NCI-H748 treated with DMSO at 0.1 percent for 48 hours (cell line): Measurements from ENCODE around the gene RUNX1.
"Not testable (repeated sequence)": the region's sequence is repeated elsewhere in the genome, so short reads cannot be mapped to it uniquely, and the experiment has no call there.

Experiments
- DNase-seq: peaks from one replicate; lab custom pipeline; 2025; lab: John Stamatoyannopoulos, UW

Gene RUNX1

GRCh38 chr21:34969423-34970166, 79.5 kb downstream of the RUNX1 start:
- DNase-seq, result no peak

- DNase-seq, result no peak
Measured at GRCh38 chr21:34968414-34969333, 80.4 kb downstream of the RUNX1 start.

- no peak for DNase-seq
Measured at GRCh38 chr21:34967509-34968289, 81.4 kb downstream of the RUNX1 start.

GRCh38 chr21:34966881-34967280, 82.2 kb downstream of the RUNX1 start:
- not testable (repeated sequence) for DNase-seq

- no peak for DNase-seq
Measured at GRCh38 chr21:34965200-34966174, 83.6 kb downstream of the RUNX1 start.

- no peak for DNase-seq
Measured at GRCh38 chr21:34962586-34963222, 86.4 kb downstream of the RUNX1 start.

- DNase-seq, result no peak
Measured at GRCh38 chr21:34962136-34962535, 87.0 kb downstream of the RUNX1 start.

DNA sequence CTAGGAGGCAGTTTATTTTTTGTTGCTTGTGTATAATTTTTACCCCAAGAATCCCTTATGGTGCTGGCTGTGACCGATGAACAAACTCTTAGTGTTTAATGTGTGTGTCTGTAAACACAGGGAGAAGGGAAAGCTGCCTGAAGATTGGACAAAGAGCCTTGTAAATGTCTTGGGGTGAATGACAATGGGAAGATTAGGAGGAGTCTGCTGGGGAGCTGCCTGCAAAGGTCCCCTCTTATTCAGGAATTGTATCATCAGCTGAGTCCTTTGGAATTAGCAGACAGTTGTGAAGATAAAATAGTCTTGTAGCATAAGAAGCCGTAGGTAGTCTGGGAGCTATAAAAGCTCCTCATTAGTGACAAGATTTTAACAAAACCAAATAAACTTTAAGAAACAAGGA, 88.4 kb downstream of the RUNX1 start:
- DNase-seq, result no peak

DNA sequence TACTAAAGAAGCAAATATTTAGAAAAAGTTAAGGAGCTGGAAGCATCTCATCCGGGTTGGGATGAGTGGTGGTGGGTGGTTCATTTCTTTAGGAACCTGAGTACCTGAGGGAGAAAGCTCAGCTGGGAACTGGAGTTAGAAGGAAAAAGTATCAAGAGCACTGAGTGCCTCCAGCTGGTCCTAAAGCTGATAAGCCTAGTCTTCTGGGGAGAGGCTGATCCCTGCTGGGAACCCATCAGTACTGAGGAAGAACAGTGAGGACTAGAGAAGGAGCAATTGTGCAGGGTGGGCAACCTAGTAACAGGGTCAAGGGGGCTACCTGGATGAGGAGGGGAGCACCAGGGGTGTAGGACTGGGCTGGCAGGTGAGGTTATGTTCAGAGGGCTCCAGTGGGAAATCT, 89.5 kb downstream of the RUNX1 start:
- no peak for DNase-seq

DNA sequence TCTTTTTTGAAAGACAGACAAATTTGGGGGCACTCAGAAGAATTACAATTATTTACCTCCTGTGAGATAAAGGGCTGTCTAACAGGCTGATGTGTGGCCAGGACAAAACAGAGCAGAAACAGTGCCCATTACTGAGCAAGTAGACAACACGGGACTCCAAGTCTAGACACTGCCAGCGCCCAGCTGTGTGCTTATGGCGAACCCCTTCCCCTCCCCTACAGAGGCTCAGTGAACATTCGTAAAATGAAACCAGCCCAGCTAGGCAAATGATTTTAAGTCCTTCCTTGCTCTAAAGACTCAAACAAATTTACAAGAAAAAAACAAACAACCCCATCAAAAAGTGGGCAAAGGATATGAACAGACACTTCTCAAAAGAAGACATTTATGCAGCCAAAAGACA, 91.1 kb downstream of the RUNX1 start:
- DNase-seq, result no peak

GRCh38 chr21:34956416-34957316, 92.4 kb downstream of the RUNX1 start:
- DNase-seq, result no peak

DNA sequence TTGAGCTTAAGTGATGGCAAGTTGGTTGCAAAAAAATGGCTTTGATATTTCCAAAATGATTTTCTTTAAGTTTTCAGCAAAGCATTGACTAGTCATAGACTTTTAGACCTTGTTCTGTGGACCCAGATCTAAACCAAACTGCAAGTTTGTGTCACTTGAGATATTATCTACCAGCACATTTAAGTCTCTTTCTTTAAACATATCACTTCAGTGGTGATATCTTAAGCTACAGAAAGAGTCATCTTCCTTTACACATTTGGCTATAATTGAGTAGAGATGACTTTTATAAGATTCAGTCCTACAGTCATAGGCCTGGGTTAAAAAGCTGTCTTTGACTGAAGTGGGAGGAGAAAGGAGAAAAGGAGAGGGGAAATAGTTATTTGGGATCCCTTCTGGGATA, 95.2 kb downstream of the RUNX1 start:
- DNase-seq, result no peak

GRCh38 chr21:34952701-34953100, 96.4 kb downstream of the RUNX1 start:
- DNase-seq, result peak; percentile 74

DNA sequence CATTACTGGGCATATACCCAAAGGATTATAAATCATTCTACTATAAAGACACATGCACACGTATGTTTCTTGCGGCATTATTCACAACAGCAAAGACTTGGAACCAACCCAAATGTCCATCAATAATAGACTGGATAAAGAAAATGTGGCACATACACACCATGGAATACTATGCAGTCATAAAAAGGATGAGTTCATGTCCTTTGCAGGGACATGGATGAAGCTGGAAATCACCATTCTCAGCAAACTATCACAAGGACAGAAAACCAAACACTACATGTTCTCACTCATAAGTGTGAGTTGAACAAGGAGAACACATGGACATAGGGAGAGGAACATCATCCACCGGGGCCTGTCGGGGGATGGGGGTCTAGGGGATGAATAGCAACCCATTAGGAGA, 97.2 kb downstream of the RUNX1 start:
- not testable (repeated sequence) for DNase-seq

DNA sequence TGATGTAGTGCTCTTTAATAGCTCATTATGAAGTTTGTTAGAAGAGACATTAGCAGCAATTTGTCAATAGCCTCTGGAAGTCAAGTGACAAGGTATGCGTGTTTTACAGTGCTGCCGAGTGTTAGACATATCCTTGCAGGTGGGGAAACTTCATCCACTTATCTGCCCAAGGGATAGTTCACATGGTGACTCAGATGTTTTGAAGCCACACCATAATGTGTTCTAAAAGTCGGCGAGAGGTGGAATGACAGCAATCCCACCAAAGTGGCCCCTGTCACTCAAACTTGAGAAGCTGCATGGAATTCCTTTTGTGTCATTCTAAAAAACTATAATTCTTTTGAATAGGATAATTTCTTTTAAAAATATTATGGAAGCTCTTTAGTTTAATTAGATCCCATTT, 98.1 kb downstream of the RUNX1 start:
- DNase-seq, result no peak

GRCh38 chr21:34949499-34949898, 99.6 kb downstream of the RUNX1 start:
- no peak for DNase-seq

- DNase-seq, result no peak
Measured at GRCh38 chr21:34949030-34949429, 100.1 kb downstream of the RUNX1 start.

DNA sequence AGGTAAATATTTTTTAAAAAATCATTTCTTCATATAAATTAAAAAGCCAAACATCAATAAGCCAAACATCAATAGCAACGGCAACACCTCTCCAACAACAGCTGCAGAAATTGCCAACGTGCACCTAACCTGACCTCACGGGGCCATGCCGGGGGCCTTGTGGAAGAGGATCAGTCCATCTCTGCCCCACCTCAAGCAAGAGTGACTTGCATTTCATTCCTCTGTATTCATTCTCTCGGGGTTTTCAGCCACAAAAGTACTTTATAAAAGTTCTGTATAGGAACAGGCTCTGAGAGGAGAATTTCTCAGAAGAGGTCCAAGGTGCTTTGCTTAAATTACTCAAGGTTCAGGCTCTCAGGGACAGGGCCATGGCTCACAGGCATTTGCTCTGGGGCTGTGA, 100.9 kb downstream of the RUNX1 start:
- DNase-seq, result no peak

GRCh38 chr21:34946916-34947534, 102.1 kb downstream of the RUNX1 start:
- no peak for DNase-seq
